LNCAP (cell line): Measurements from ENCODE around the gene RPL3.

ENCODE experiments used
- CTCF ChIP-seq: fragments of 450-650 bp; IDR thresholded peaks from 2 replicates; pipeline ENCODE4 v1.5.1; 2017; ENCODE audit warnings: mild to moderate bottlenecking

The RPL3 gene

DNA sequence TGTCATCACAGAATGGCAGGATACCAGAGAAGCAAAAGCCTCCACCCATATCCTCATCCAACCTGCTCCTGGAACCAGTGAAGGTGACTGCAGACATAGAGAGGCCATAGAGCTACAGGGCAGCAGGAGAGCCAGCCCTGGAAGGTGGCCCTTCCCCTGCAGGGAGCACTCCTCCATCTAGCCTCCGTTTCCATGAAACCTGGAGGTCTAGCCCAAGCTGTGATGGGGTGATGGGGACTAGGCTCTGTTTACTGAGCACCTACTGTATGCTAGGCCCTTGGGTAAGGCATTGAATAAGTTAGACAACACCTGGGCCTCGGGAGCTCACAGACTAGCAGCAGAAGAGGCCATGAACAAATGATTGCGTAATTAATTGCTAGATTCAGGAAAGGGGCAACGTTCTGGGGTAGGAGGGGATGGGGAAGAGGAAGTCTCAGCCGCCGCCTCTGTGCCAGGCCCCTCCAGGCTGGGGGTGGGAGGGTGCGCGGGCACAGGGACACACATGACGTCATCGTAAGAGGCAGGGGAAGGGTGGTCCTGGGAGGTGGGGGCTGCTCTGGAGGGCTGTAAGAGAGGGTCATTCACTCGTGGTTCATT is 29.6 kb upstream of the RPL3 start:
- no peak for TF ChIP-seq CTCF

- TF ChIP-seq CTCF = no peak
Observed at GRCh38 chr22:39345231-39345630, 25.8 kb upstream of the RPL3 start.

- TF ChIP-seq CTCF = no peak
Observed at GRCh38 chr22:39344046-39344390, 24.6 kb upstream of the RPL3 start.

- TF ChIP-seq CTCF = peak; percentile 86
Observed at GRCh38 chr22:39343259-39344045, 24.0 kb upstream of the RPL3 start.

GRCh38 chr22:39341179-39341578 is 21.8 kb upstream of the RPL3 start:
- TF ChIP-seq CTCF = no peak

DNA sequence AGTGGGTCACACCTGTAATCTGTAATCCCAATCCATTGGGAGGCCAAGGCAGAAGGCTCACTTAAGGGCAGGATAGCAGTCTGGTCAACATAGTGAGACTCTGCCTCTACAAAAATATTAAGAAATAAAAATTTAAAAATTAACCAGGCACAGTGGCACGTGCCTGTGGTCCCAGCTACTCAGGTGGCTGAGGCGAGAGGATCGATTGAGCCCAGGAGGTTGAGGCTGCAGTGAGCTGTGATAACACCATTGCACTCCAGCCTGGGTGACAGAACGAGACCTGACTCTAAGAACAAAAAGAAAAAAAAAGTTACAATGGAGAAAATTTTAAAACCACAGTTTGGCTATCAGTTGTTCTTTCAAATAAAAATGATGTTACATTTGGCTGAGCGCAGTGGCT is 17.0 kb upstream of the RPL3 start:
- TF ChIP-seq CTCF = no peak

DNA sequence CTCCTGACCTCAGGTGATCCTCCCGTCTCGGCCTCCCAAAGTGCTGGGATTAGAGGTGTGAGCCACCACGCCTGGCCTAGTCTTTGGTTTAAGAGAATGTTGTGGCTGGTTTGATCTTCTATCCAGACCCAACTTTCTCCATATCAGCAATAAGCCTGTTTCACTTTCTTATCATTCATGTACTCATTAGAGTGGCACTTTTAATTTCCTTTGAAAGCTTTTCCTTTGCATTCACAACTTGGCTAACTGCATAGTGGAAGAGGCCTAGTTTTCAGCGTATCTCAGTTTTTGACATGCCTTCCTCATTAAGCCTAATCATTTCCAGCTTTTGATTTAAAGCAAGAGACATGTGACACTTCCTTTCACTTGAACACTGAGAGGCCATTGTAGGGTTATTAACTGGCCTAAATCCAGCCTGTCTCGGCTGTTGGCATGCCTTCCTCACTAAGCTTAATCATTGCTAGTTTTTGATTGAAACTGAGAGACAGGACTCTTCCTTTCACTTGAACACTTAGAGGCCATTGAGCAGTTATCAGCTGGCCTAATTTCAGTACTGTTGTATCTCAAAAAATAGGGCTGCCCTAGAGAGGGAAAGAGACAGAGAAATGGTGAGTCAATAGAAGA is 13.1 kb upstream of the RPL3 start:
- no peak for TF ChIP-seq CTCF
